IPS-20b (cell line): Measurements from ENCODE around the gene ASTN1.

Experiments used
- H3K27ac ChIP-seq: one replicate; pipeline ENCODE4 v1.5.1; 2013; ENCODE audit warnings: low read length
- H3K27me3 ChIP-seq: 2 replicates; pipeline ENCODE4 v1.6.1; 2013; ENCODE audit warnings: mild to moderate bottlenecking, low read length, inconsistent platforms; ENCODE audit not compliant: insufficient read depth
- H3K36me3 ChIP-seq: 2 replicates; pipeline ENCODE4 v1.6.1; 2013; ENCODE audit warnings: low read depth, mild to moderate bottlenecking, inconsistent platforms, low read length, moderate library complexity; ENCODE audit not compliant: insufficient read depth
- H3K4me1 ChIP-seq: 2 replicates; pipeline ENCODE4 v1.6.1; 2013; ENCODE audit warnings: mild to moderate bottlenecking, control low read depth, inconsistent platforms, low read length, moderate library complexity; ENCODE audit not compliant: insufficient read depth
- H3K4me3 ChIP-seq: 2 replicates; pipeline ENCODE4 v1.5.1; 2013; ENCODE audit warnings: mild to moderate bottlenecking, low read length, inconsistent platforms
- H3K9ac ChIP-seq: 2 replicates; pipeline ENCODE4 v1.6.1; 2013; ENCODE audit warnings: low read depth, mild to moderate bottlenecking, inconsistent platforms, low read length, moderate library complexity
- H3K9me3 ChIP-seq: 2 replicates; pipeline ENCODE4 v1.6.1; 2013; ENCODE audit warnings: mild to moderate bottlenecking, low read depth, low read length, inconsistent platforms; ENCODE audit not compliant: insufficient read depth

The ASTN1 gene

GRCh38 chr1:176879784-176880620 is 284.5 kb downstream of the ASTN1 start:
- no peaks in the 10 kb centered on the region for H3K9me3 ChIP-seq
- no peaks in the 10 kb centered on the region for H3K27me3 ChIP-seq
- no peak overlapping the region for H3K4me3 ChIP-seq
- no peaks in the 10 kb centered on the region for H3K36me3 ChIP-seq
- H3K9ac ChIP-seq: no peak overlapping the region
- H3K4me1 ChIP-seq: no peaks in the 10 kb centered on the region
- H3K27ac ChIP-seq: no peak overlapping the region

GRCh38 chr1:176878750-176879536 is 285.6 kb downstream of the ASTN1 start:
- Histone ChIP-seq H3K27ac (no peak overlapping the region), H3K9ac (no peak overlapping the region), H3K36me3 (no peaks in the 10 kb centered on the region), H3K4me1 (no peaks in the 10 kb centered on the region), H3K27me3 (no peaks in the 10 kb centered on the region), H3K9me3 (no peaks in the 10 kb centered on the region), H3K4me3 (no peak overlapping the region)

GRCh38 chr1:176877557-176877956 is 287.0 kb downstream of the ASTN1 start:
- Histone ChIP-seq H3K27ac (no peak overlapping the region), H3K9me3 (no peaks in the 10 kb centered on the region), H3K36me3 (no peaks in the 10 kb centered on the region), H3K9ac (no peak overlapping the region), H3K4me3 (no peak overlapping the region), H3K4me1 (no peaks in the 10 kb centered on the region), H3K27me3 (no peaks in the 10 kb centered on the region)

- no peak overlapping the region for H3K4me3 ChIP-seq
- no peaks in the 10 kb centered on the region for H3K4me1 ChIP-seq
- H3K27ac ChIP-seq: no peak overlapping the region
- no peaks in the 10 kb centered on the region for H3K9me3 ChIP-seq
- no peak overlapping the region for H3K9ac ChIP-seq
- H3K27me3 ChIP-seq: no peaks in the 10 kb centered on the region
- H3K36me3 ChIP-seq: no peaks in the 10 kb centered on the region
Measured at GRCh38 chr1:176876966-176877515, 287.5 kb downstream of the ASTN1 start.

- Histone ChIP-seq H3K9ac (no peak overlapping the region), H3K27ac (no peak overlapping the region), H3K4me1 (no peaks in the 10 kb centered on the region), H3K27me3 (no peaks in the 10 kb centered on the region), H3K36me3 (no peaks in the 10 kb centered on the region), H3K9me3 (no peaks in the 10 kb centered on the region), H3K4me3 (no peak overlapping the region)
Measured at GRCh38 chr1:176869577-176869976, 294.9 kb downstream of the ASTN1 start.

- H3K9me3 ChIP-seq: no peaks in the 10 kb centered on the region
- H3K27ac ChIP-seq: no peak overlapping the region
- no peak overlapping the region for H3K4me3 ChIP-seq
- H3K9ac ChIP-seq: no peak overlapping the region
- no peaks in the 10 kb centered on the region for H3K27me3 ChIP-seq
- H3K36me3 ChIP-seq: no peaks in the 10 kb centered on the region
- H3K4me1 ChIP-seq: no peaks in the 10 kb centered on the region
Measured at GRCh38 chr1:176866011-176866714, 298.3 kb downstream of the ASTN1 start.

- H3K27ac ChIP-seq: no peak overlapping the region
- no peak overlapping the region for H3K9ac ChIP-seq
- no peaks in the 10 kb centered on the region for H3K9me3 ChIP-seq
- no peaks in the 10 kb centered on the region for H3K4me1 ChIP-seq
- no peaks in the 10 kb centered on the region for H3K27me3 ChIP-seq
- no peak overlapping the region for H3K4me3 ChIP-seq
- H3K36me3 ChIP-seq: no peaks in the 10 kb centered on the region
Measured at GRCh38 chr1:176864211-176864610, 300.3 kb downstream of the ASTN1 start.

- no peaks in the 10 kb centered on the region for H3K9me3 ChIP-seq
- no peak overlapping the region for H3K27ac ChIP-seq
- no peak overlapping the region for H3K4me3 ChIP-seq
- no peaks in the 10 kb centered on the region for H3K27me3 ChIP-seq
- no peak overlapping the region for H3K9ac ChIP-seq
- no peaks in the 10 kb centered on the region for H3K4me1 ChIP-seq
- no peaks in the 10 kb centered on the region for H3K36me3 ChIP-seq
Measured at GRCh38 chr1:176863613-176864012, 300.9 kb downstream of the ASTN1 start.

- Histone ChIP-seq H3K36me3 (no peaks in the 10 kb centered on the region), H3K4me3 (no peak overlapping the region), H3K27me3 (no peaks in the 10 kb centered on the region), H3K9ac (no peak overlapping the region), H3K9me3 (no peaks in the 10 kb centered on the region), H3K4me1 (no peaks in the 10 kb centered on the region), H3K27ac (no peak overlapping the region)
Measured at GRCh38 chr1:176858433-176858916, 306.0 kb downstream of the ASTN1 start.

- Histone ChIP-seq H3K4me1 (no peaks in the 10 kb centered on the region), H3K27ac (no peak overlapping the region), H3K9me3 (no peaks in the 10 kb centered on the region), H3K36me3 (no peaks in the 10 kb centered on the region), H3K4me3 (no peak overlapping the region), H3K9ac (no peak overlapping the region), H3K27me3 (no peaks in the 10 kb centered on the region)
Measured at GRCh38 chr1:176857632-176858031, 306.9 kb downstream of the ASTN1 start.
